Measurements from ENCODE around the gene MT1F. TPM values are rescaled to one million over a fixed set of nuclear protein-coding genes. Genes with fewer than 3 reads are reported as not detected.
A peak's percentile ranks its signal among the peaks of the same experiment; 100 is the strongest.

MT1F gene
- total RNA-seq, 1 donor, result 3.3 TPM

GRCh38 chr16:56609463-56609921 lies 48.3 kb upstream of the MT1F start:
- H3K36me3 ChIP-seq (ENCODE audit: insufficient read depth, low read length), result no peaks in the 10 kb centered on the region
- H3K4me3 ChIP-seq (ENCODE audit: insufficient read depth, low read length), result peak overlapping the region; percentile 79
- no peaks in the 10 kb centered on the region for H3K9me3 ChIP-seq (ENCODE audit: low read depth, low read length)
- H3K79me2 ChIP-seq (ENCODE audit: insufficient read depth, low read length), result no peaks in the 10 kb centered on the region
- DNase-seq (ENCODE audit: insufficient read length, low spot score, missing footprints), result peak; percentile 86
- peaks cover 76% of the 10 kb centered on the region for H3K4me1 ChIP-seq (ENCODE audit: insufficient read depth, low read length)
- H3K27ac ChIP-seq (ENCODE audit: low read depth, low read length), result peak overlapping the region; percentile 98
- no peaks in the 10 kb centered on the region for H3K27me3 ChIP-seq (ENCODE audit: insufficient read depth, low read length)
- no peak overlapping the region for H2AFZ ChIP-seq (ENCODE audit: low read length)
- H4K20me1 ChIP-seq (ENCODE audit: insufficient read depth, low read length), result no peaks in the 10 kb centered on the region
- TF ChIP-seq, protein P1, sequence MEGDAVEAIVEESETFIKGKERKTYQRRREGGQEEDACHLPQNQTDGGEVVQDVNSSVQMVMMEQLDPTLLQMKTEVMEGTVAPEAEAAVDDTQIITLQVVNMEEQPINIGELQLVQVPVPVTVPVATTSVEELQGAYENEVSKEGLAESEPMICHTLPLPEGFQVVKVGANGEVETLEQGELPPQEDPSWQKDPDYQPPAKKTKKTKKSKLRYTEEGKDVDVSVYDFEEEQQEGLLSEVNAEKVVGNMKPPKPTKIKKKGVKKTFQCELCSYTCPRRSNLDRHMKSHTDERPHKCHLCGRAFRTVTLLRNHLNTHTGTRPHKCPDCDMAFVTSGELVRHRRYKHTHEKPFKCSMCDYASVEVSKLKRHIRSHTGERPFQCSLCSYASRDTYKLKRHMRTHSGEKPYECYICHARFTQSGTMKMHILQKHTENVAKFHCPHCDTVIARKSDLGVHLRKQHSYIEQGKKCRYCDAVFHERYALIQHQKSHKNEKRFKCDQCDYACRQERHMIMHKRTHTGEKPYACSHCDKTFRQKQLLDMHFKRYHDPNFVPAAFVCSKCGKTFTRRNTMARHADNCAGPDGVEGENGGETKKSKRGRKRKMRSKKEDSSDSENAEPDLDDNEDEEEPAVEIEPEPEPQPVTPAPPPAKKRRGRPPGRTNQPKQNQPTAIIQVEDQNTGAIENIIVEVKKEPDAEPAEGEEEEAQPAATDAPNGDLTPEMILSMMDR (IDR thresholded peaks at IDR 0.05; ENCODE audit: extremely low read depth, low read depth, low read length), result no peak
- H3K4me2 ChIP-seq (ENCODE audit: insufficient read depth, low read length), result peak overlapping the region; percentile 83

- H4K20me1 ChIP-seq (ENCODE audit: insufficient read depth, low read length), result no peaks in the 10 kb centered on the region
- no peaks in the 10 kb centered on the region for H3K36me3 ChIP-seq (ENCODE audit: insufficient read depth, low read length)
- no peaks in the 10 kb centered on the region for H3K27me3 ChIP-seq (ENCODE audit: insufficient read depth, low read length)
- H2AFZ ChIP-seq (ENCODE audit: low read length), result peak overlapping the region; percentile 11
- no peaks in the 10 kb centered on the region for H3K9me3 ChIP-seq (ENCODE audit: low read depth, low read length)
- H3K4me3 ChIP-seq (ENCODE audit: insufficient read depth, low read length), result peak overlapping the region; percentile 79
- DNase-seq (ENCODE audit: insufficient read length, low spot score, missing footprints), result peak; percentile 86
- H3K4me2 ChIP-seq (ENCODE audit: insufficient read depth, low read length), result peak overlapping the region; percentile 83
- TF ChIP-seq, protein P1 (IDR thresholded peaks at IDR 0.05; ENCODE audit: extremely low read depth, low read depth, low read length), result no peak
- H3K79me2 ChIP-seq (ENCODE audit: insufficient read depth, low read length), result no peaks in the 10 kb centered on the region
- H3K27ac ChIP-seq (ENCODE audit: low read depth, low read length), result peak overlapping the region; percentile 98
- peaks cover 82% of the 10 kb centered on the region for H3K4me1 ChIP-seq (ENCODE audit: insufficient read depth, low read length)
Observed at GRCh38 chr16:56610017-56610608, 47.6 kb upstream of the MT1F start.

- Histone ChIP-seq H3K9me3 (ENCODE audit: low read depth, low read length) (no peaks in the 10 kb centered on the region), H3K36me3 (ENCODE audit: insufficient read depth, low read length) (no peaks in the 10 kb centered on the region), H2AFZ (ENCODE audit: low read length) (peak overlapping the region; percentile 14), H3K4me3 (ENCODE audit: insufficient read depth, low read length) (peak overlapping the region; percentile 79), H3K27ac (ENCODE audit: low read depth, low read length) (peak overlapping the region; percentile 98), H4K20me1 (ENCODE audit: insufficient read depth, low read length) (no peaks in the 10 kb centered on the region), H3K4me1 (ENCODE audit: insufficient read depth, low read length) (peaks cover 84% of the 10 kb centered on the region), H3K4me2 (ENCODE audit: insufficient read depth, low read length) (peak overlapping the region; percentile 83), H3K27me3 (ENCODE audit: insufficient read depth, low read length) (no peaks in the 10 kb centered on the region), H3K79me2 (ENCODE audit: insufficient read depth, low read length) (no peaks in the 10 kb centered on the region)
- TF ChIP-seq, protein P1 (IDR thresholded peaks at IDR 0.05; ENCODE audit: extremely low read depth, low read depth, low read length), result no peak
- no peak for DNase-seq (ENCODE audit: insufficient read length, low spot score, missing footprints)
Observed at GRCh38 chr16:56610609-56611111, 47.1 kb upstream of the MT1F start.

GRCh38 chr16:56611281-56611833 lies 46.4 kb upstream of the MT1F start:
- Histone ChIP-seq H3K4me3 (ENCODE audit: insufficient read depth, low read length) (peak overlapping the region; percentile 3), H3K27me3 (ENCODE audit: insufficient read depth, low read length) (no peaks in the 10 kb centered on the region), H2AFZ (ENCODE audit: low read length) (peak overlapping the region; percentile 14), H3K4me2 (ENCODE audit: insufficient read depth, low read length) (peak overlapping the region; percentile 83), H3K9me3 (ENCODE audit: low read depth, low read length) (no peaks in the 10 kb centered on the region), H3K79me2 (ENCODE audit: insufficient read depth, low read length) (no peaks in the 10 kb centered on the region), H3K27ac (ENCODE audit: low read depth, low read length) (peak overlapping the region; percentile 98), H4K20me1 (ENCODE audit: insufficient read depth, low read length) (no peaks in the 10 kb centered on the region), H3K4me1 (ENCODE audit: insufficient read depth, low read length) (peaks cover 77% of the 10 kb centered on the region), H3K36me3 (ENCODE audit: insufficient read depth, low read length) (no peaks in the 10 kb centered on the region)
- no peak for DNase-seq (ENCODE audit: insufficient read length, low spot score, missing footprints)
- TF ChIP-seq, protein P1 (IDR thresholded peaks at IDR 0.05; ENCODE audit: extremely low read depth, low read depth, low read length), result no peak
